ENCODE results near the gene PRKG1.

The PRKG1 gene

GRCh38 chr10:51074238-51075028, at the start of gene PRKG1:
Gene PRKG1, plus strand, starts transcription at chr10:51074487.
- DNase-seq: no peak

GRCh38 chr10:51028420-51028819, 45.9 kb upstream of the PRKG1 start:
- DNase-seq: no peak

GRCh38 chr10:51029172-51029641, 45.1 kb upstream of the PRKG1 start:
- no peak for DNase-seq

GRCh38 chr10:51030480-51030879, 43.8 kb upstream of the PRKG1 start:
- DNase-seq: no peak

DNA sequence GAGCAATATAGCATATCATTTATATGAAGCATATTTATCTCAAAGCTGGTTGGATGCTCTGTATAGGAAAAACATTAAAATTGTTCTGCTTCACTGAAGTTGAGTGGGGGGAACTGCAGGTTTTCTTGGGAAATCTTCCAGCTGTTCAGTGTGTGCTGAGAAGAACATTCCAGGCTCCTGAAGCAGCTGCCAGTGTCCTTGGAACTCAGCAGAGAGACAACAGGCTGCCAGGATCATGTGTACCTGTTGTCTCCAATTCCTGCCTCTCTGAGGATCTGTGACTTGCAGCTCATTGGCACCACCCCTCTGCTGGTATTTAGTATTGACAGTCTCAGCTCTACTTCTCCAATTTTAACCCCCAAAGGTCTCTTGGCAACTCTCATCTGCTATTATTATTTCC, 42.3 kb upstream of the PRKG1 start:
- no peak for DNase-seq

- no peak for DNase-seq
These were observed 39.5 kb upstream of the PRKG1 start for GRCh38 chr10:51034769-51035168.

- DNase-seq: no peak
These were observed 38.9 kb upstream of the PRKG1 start for GRCh38 chr10:51035344-51035743.

GRCh38 chr10:51045871-51046270, 28.4 kb upstream of the PRKG1 start:
- no peak for DNase-seq

- DNase-seq: no peak
These were observed 27.6 kb upstream of the PRKG1 start for GRCh38 chr10:51046654-51047053.

- no peak for DNase-seq
These were observed 26.4 kb upstream of the PRKG1 start for GRCh38 chr10:51047857-51048256.

GRCh38 chr10:51048792-51049191, 25.5 kb upstream of the PRKG1 start:
- no peak for DNase-seq

DNA sequence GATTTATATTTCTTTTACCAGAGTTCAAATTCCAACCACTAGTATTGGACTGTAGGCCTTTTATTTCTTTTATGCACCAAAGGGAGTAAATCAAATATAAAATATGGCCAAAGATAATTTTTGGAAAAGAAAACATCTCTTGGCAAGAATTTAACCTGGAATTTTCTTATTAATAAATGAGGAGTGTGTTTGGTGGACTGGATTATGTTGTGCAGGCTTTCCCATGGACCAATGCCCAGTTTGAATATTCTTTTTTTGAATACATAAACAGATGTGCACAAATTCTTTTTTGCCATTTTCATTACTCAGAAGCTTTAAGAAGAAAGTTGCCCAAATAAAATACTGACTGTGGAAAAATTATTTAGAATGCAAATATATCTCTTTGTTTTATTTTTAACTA, 22.1 kb upstream of the PRKG1 start:
- DNase-seq: no peak

DNA sequence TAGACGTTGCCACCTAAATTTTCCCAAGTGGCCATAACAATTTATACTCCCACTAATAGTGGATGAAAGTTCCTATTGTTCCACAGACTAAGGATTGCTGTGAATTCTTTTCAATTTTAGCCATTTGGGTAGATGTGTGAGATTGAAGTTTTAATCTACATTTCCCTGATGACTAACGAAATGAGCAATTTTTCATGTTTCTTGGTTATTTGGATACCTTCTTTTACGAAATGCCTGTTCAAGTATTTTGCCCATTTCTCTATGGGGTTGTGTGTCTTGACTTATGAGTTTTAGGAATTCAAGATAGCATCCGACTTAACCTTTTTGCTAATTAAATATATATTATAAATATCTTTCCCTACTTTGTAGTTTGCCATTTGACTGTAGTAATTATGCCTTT, 16.4 kb upstream of the PRKG1 start:
- no peak for DNase-seq

GRCh38 chr10:51063166-51063565, 11.1 kb upstream of the PRKG1 start:
- DNase-seq: no peak

- no peak for DNase-seq
These were observed 10.4 kb upstream of the PRKG1 start for GRCh38 chr10:51063659-51064535.

- DNase-seq: no peak
These were observed 8.1 kb upstream of the PRKG1 start for GRCh38 chr10:51066231-51066630.

- no peak for DNase-seq
These were observed 2.1 kb upstream of the PRKG1 start for GRCh38 chr10:51072210-51072609.

GRCh38 chr10:51072921-51073434, 1.3 kb upstream of the PRKG1 start:
- DNase-seq: no peak

GRCh38 chr10:51073453-51074237, 642 bp upstream of the PRKG1 start:
- no peak for DNase-seq

GRCh38 chr10:51075043-51075872, 971 bp downstream of the PRKG1 start:
- no peak for DNase-seq

- no peak for DNase-seq
These were observed 1.6 kb downstream of the PRKG1 start for GRCh38 chr10:51075873-51076229.

DNA sequence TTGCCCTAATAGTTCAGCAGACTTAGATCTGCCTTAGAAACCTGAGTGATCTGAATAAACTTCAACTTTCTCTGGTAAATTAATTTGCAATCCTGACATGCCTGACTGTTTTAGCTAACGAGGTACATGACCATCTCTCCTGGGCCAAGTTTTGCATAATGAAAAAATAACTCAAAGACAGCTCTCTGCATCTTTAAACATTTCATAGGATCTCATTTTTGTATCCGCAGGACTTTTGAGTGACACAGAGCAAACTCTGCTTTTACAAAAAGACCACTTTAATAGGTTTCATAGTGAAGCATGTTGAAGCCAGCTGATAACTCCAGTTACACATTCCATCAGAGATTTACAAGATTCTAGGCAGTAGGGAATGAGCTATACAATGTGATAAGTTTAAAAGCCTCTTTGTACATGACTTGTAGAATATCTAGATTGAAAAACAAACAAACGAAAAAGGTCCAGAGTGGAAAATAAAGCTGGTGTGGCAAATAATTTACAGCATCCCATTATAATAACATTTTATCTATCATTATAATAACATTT, 2.1 kb downstream of the PRKG1 start:
- DNase-seq: no peak
